HG02973 (cell line): Measurements from ENCODE around the gene FBL.

ENCODE experiments used
- ATAC-seq: cut with Tn5 transposase; IDR thresholded peaks from one replicate; pipeline ENCODE4 v1.9.1; 2021; ENCODE audit warnings: moderate library complexity; ENCODE audit not compliant: unreplicated experiment

FBL gene

DNA sequence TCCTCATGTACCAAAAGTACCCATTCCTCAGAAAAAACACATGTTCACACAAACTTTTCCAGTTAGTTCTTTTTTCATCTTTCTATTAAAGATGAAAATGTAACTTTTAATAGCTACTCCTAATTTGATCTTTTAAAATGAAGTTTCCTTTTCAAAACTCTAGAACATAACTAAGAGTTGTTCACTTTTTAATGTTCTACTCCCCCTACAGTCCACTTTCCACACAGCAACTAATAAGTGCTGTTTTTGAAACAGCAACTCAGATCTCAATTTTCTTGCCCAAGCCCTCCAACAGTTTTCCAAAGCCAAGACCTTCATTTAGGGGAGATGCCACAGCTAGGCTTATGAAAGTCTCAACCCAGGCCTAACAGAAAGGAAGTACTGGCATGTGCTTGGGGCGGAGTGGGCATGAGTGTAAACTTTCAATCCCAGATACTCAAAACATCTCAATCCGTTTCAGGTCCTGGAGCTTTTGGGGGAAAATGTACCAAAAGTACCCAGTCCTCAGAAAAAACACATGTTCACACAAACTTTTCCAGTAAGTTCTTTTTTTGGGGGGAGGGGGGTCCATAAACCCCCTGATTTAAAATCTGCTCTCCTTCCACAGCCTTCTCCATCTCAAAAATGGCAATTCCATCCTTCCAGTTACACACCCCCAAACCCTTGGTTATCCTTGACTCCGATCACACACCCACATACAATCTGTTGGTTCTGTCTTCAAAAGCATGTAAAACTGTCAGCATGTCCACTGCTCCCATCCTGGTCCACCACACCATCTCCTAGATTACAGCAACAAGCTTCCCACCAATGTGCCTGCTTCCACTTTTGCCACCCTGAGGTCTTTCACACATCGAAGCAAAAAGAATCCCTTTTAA, 2.0 kb downstream of the FBL start:
- no peak for ATAC-seq

DNA sequence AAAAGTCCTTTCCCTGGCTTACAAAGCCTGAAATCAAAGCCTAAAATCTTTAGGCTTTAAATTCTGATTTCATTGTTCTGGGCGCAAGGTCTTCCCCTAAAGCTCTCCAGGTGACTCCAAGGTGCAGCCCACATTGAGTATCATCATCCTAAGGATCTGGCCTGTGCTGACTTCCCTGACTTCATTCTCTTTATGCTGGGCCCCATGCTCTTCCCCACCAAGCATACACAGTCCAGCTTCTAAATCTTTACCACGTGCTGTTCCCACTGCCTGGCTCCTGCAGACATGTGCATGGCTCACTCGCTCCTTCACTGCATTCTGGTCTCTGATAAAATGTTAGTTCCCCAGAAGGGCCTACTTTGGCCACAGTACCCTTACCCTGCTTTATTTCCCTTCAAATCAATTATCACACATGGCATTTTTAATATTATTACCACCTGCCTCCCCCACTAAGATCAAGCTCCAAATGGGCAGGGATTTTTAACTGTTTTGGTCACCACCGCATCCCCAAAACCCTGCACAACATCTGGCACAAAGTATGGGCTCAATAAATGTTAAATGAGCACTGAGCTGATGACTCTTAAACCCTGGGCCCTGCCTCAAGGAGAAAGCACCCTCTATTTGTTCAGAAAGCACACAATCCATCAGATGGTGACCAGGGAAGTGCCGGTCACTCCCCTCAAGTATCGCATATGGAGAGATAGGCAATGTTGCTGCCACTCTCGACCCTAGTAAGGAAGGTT, 3.3 kb downstream of the FBL start:
- no peak for ATAC-seq

GRCh38 chr19:39841041-39841440, 5.1 kb downstream of the FBL start:
- ATAC-seq = no peak

- no peak for ATAC-seq
Observed at GRCh38 chr19:39840492-39840891, 5.7 kb downstream of the FBL start.

DNA sequence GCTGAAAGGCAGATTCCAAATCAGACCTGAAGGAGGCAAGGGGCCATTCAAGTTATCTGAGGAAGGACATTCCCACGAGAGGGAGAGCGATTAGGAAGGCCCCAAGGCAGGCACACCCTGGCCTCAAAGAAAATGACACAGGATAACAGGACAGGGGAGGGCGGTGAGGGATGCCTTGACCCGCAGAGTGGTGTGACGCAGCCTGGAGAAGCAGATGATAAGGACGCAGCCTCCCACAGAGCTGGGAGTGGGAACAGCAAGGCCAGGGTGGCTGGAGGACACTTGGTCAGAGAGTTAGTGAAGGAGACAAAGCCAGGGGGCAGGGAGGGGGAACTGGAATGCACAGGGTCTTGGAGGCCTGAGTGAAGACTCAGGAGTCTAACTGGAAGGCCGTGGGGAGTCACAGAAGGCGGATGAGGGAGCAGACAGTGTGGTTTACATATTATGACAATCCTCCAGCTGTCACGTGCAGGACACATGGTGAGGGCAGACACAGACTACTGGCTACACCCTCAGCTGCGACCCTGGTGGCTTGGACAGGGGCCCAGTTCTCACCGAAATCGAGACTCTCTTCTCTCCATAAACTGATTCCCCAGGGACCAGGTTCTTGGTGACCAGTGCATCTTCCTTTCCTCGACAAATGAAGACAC, 6.4 kb downstream of the FBL start:
- ATAC-seq = no peak

GRCh38 chr19:39838569-39838968, 7.6 kb downstream of the FBL start:
- no peak for ATAC-seq

- no peak for ATAC-seq
Observed at GRCh38 chr19:39837978-39838377, 8.2 kb downstream of the FBL start.

DNA sequence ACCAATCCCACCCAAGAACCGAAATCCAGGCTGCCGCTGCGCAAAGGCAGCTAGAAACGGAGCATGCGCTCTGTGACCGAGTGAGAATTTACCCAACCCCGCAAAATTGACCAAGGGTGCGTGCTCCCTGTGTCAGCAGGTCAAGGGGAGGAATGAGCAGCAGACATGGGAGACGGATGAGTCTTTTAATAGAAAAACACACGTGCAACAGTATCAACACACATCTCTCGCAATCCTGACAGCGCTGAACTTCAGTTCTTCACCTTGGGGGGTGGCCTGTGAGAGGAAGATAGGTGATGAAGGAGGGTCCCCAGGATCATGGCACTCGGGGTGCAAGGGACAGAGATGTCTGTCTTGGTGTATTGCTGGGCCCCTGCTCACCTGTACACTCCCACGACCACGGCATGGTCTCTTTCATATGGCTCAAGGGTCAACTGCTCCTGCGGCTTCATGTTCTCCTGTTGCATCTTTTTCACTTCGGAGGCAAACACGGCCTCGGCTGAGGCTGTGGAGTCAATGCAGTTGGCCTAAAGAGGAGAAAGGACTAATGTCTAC, 11.8 kb downstream of the FBL start:
- ATAC-seq = no peak

DNA sequence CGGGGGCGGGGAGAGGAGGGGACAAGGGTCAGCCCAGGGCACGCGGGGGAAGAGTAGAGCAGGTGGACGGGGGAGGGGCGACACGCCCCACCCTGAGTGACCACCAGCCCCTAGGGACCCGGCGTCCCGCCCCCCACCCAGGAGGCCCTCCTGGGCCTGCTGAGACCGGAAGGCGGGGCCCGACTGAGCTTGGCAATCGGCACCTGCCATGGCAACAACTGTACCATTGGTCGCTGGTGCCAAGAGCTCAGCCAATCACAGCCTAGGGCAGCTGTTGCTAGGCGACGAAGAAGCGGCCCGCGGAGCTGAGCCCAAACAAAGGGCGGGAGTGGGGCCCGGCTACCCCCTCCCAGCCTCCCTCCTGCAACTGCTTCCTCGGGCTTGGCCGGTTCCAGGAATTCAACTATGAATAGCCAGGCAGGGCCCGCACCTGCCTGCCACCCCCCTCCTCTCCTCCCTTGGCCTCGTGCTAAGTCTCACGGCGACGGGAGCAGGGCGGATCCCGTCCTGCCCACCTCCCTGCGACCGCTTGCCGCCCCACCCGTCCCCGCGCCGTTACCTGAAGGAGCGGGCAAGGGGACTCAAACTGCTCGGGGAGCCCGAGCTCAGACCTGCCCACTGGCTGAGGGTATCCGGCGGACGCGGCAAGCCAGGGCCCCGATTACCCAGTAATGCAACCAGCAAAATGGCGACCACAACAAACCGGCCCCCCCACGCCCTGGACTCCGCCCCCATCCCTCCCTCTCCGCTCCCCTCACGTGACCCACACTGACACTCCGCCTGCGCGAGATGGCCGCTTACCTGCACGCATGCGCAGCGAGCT, 12.5 kb downstream of the FBL start, which contains the start of gene DYRK1B:
DYRK1B (minus strand) TSS at position 699 of the 823 bp plus-strand sequence. CDS start 2,295 bp downstream, outside the sequence.
- ATAC-seq = peak; percentile 78

- ATAC-seq = peak; percentile 1
Observed at GRCh38 chr19:39833160-39833463, 13.1 kb downstream of the FBL start.

DNA sequence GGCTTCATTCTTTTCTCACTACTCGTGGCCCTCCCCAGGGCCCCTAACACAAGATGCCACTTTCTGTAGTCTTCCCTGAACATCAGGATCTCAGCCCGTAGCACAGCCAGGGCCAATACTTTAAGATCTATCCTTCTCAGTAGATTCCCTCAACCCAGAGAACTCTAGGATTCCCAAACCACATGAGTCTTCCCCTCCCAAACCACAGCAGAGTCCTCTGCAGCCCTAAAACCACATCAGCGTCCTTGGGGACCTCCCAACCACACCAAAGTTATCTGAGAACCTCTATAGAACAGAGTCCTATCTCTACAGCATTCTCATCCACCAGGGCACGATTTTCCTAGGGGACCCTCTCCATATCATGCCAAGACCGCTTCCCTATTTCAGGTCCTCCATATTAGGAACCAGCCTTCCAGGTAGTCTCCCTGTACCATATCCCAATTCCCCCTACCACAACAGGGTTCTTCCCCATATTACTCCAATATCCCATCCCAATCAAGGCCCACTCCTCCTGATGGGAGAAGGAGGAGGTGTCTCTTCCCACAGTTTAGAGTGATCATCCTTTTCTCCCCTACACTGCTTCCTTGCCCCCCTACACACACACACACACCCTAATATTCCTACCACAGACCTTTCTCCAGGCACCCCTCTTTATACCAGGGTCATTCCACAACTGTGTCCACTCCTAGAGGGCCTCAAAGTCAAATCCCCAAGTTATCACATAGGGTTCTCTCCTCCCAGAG, 13.7 kb downstream of the FBL start:
- no peak for ATAC-seq

DNA sequence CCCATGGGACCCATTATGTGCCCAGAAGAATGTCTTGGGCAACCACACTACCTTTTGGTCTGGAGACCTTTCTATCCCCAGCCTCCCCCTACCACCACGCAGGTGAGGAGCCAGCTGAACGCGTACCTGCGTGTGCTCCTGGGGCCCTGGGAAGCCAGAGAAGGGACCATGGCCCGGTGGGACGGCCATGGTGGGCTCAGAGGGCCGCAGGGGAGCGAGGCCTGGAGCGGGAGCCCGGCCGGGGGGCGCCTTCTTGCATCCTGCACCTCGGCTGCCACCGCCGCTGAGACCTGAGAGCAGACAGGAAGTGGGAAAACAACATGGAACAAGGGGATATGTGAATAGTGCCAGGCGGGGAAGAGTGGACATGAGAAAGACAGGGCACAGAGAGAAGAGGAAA, 14.5 kb downstream of the FBL start:
- ATAC-seq = no peak

GRCh38 chr19:39830847-39831246, 15.3 kb downstream of the FBL start:
- ATAC-seq = no peak

DNA sequence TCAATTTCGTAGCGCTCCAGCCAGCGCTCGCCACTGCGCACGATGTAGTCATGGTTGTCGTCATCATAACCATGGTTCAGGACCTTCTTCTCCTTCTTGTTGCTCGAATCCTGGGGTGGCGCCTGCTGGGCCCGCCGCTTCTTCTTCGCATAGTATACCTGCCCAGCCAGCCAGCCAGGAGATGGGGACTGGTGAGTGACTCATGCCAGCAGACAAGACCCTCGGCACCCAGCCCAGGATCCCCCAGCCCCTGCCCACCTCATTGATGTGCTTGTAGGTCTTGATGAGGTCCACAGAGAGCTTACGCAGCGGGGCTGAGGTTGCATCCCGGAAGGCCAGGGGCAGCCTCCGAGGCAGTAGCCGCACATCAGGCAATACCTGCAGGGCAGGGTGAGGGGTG, 15.8 kb downstream of the FBL start:
- ATAC-seq = no peak

GRCh38 chr19:39829702-39830275, 16.4 kb downstream of the FBL start:
- ATAC-seq = no peak

- ATAC-seq = no peak
Observed at GRCh38 chr19:39828654-39829032, 17.5 kb downstream of the FBL start.

DNA sequence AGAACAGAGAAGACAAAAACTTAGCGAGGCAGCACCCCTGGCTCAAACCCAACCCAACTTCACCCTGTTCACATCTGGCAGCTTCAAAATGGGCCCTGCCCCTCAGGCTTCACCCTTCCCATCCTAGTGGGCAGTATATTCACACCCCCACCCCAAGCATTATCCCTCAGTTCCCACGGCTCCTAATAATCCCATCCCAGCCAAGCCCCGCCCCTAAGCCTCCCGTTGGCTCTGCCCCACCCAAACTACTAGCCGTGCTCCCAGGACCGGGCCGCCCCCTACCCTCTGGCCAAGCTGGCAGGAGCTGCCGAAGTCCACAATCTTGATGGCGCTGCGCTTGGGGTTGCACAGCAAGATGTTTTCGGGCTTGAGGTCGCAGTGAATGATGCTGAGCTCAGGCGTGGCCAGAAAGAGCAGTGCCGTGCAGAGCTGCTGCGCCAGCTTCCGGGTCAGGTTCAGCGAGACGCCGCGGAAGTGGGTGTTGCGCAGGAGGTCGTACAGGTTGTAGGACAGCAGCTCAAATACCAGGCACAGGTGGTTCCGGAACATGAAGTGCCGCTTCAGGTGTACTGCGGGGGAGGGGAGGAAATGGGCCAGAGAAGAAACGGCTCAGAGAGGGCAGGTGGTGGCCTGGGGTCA, 18.0 kb downstream of the FBL start:
- ATAC-seq = no peak

DNA sequence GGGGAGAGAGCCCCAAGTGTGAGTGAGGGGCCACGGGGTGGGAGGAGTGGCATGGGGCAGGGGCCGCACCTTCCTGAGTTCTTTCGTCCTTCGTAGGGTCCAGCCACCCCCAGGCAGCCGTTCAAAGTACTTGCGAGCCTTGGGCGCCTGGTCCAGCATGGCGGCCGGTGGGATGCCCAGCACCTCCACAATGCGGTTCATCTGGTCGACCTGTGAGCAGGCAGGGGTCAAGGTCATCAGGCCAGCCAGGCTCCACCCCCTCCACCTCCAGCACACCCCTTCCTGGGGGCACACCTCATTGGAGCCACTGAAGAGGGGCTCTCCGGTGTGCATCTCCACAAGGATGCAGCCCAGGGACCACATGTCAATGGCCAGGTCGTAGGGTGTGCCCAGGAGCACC, 19.0 kb downstream of the FBL start:
- ATAC-seq = no peak

- no peak for ATAC-seq
Observed at GRCh38 chr19:39826311-39826945, 19.8 kb downstream of the FBL start.
